ENCODE measurements around the gene ENO4.

ENO4 gene

DNA sequence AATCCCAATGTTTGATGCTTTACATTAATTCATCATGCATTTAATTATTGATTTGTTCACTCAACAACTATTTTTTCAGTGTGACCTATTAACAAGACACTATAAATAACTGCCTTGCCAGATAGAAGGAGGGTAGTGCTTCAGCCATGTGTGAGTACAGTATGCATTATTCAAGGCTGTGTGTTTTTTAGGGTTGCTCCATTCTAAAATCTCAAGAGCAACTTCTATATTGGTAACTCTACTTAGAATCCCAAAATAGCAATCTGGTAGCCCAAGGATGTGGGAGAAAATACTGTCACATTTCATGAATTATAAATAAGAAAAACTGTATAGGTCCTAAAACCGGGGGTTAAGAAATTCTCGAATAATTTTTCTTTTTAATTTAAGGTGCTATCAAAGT, 69.9 kb downstream of the ENO4 start:
- no peak overlapping the region for H3K27ac ChIP-seq (ENCODE audit: low read depth, low read length)
- no peaks in the 10 kb centered on the region for H3K9me3 ChIP-seq (ENCODE audit: insufficient read depth, low read length)

DNA sequence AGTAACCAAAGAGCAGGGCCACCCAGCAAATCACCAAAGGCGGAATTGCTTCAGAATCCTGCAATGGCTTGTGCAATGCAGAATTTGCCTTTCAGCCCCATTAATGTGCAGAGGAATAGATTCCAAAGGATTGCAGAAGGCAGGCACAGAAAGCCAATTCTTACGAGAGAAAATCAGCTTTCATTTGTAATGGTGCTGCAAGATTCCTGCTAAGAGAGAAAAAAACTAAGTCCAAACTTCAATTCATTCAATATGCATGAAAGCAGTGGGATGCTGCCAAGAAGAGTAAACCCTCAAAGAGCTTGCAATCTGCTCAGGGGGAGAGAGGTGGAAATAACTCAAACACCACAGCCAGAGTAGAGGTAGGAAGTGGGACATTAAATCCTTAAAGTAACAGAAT, 70.4 kb downstream of the ENO4 start:
- no peak overlapping the region for H3K4me3 ChIP-seq (ENCODE audit: insufficient read depth, low read length, poor library complexity, severe bottlenecking)
- no peaks in the 10 kb centered on the region for H3F3A ChIP-seq (ENCODE audit: insufficient read depth)
- no peak overlapping the region for H3K9ac ChIP-seq (ENCODE audit: low read length)
- TF ChIP-seq, protein P1, sequence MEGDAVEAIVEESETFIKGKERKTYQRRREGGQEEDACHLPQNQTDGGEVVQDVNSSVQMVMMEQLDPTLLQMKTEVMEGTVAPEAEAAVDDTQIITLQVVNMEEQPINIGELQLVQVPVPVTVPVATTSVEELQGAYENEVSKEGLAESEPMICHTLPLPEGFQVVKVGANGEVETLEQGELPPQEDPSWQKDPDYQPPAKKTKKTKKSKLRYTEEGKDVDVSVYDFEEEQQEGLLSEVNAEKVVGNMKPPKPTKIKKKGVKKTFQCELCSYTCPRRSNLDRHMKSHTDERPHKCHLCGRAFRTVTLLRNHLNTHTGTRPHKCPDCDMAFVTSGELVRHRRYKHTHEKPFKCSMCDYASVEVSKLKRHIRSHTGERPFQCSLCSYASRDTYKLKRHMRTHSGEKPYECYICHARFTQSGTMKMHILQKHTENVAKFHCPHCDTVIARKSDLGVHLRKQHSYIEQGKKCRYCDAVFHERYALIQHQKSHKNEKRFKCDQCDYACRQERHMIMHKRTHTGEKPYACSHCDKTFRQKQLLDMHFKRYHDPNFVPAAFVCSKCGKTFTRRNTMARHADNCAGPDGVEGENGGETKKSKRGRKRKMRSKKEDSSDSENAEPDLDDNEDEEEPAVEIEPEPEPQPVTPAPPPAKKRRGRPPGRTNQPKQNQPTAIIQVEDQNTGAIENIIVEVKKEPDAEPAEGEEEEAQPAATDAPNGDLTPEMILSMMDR (IDR thresholded peaks at IDR 0.05; ENCODE audit: insufficient read depth, low read length, poor library complexity, severe bottlenecking) = no peak
- no peak for TF ChIP-seq EZH2phosphoT487 (conservative IDR thresholded peaks at IDR 0.05; ENCODE audit: low read length)
- H3K27ac ChIP-seq (ENCODE audit: low read depth, low read length) = no peak overlapping the region
- no peaks in the 10 kb centered on the region for H3K36me3 ChIP-seq (ENCODE audit: low read length)
- no peak overlapping the region for H2AFZ ChIP-seq (ENCODE audit: low read depth, low read length, severe bottlenecking)
- no peaks in the 10 kb centered on the region for H3K79me2 ChIP-seq (ENCODE audit: insufficient read depth, low read length)
- H3K9me3 ChIP-seq (ENCODE audit: insufficient read depth, low read length) = no peaks in the 10 kb centered on the region
- H3K9me2 ChIP-seq (replicated peaks; ENCODE audit: insufficient read depth, low read length) = no peaks in the 10 kb centered on the region
- H4K20me1 ChIP-seq (ENCODE audit: low read depth, low read length) = no peaks in the 10 kb centered on the region
- H3K4me2 ChIP-seq (ENCODE audit: low read depth, low read length, poor library complexity, severe bottlenecking) = no peak overlapping the region
- no peaks in the 10 kb centered on the region for H3K27me3 ChIP-seq (ENCODE audit: low read length)

More for the DNA sequence above, 69.9 kb downstream of the ENO4 start:
- H2AFZ ChIP-seq (ENCODE audit: low read depth, low read length, severe bottlenecking) = no peak overlapping the region
- H4K20me1 ChIP-seq (ENCODE audit: low read depth, low read length) = no peaks in the 10 kb centered on the region
- H3K79me2 ChIP-seq (ENCODE audit: insufficient read depth, low read length) = no peaks in the 10 kb centered on the region
- no peaks in the 10 kb centered on the region for H3F3A ChIP-seq (ENCODE audit: insufficient read depth)
- no peaks in the 10 kb centered on the region for H3K36me3 ChIP-seq (ENCODE audit: low read length)
- no peaks in the 10 kb centered on the region for H3K9me2 ChIP-seq (replicated peaks; ENCODE audit: insufficient read depth, low read length)
- H3K4me2 ChIP-seq (ENCODE audit: low read depth, low read length, poor library complexity, severe bottlenecking) = no peak overlapping the region
- no peaks in the 10 kb centered on the region for H3K27me3 ChIP-seq (ENCODE audit: low read length)
- no peak overlapping the region for H3K4me3 ChIP-seq (ENCODE audit: insufficient read depth, low read length, poor library complexity, severe bottlenecking)
- no peak overlapping the region for H3K9ac ChIP-seq (ENCODE audit: low read length)
- TF ChIP-seq, protein P1 (IDR thresholded peaks at IDR 0.05; ENCODE audit: insufficient read depth, low read length, poor library complexity, severe bottlenecking) = no peak

DNA sequence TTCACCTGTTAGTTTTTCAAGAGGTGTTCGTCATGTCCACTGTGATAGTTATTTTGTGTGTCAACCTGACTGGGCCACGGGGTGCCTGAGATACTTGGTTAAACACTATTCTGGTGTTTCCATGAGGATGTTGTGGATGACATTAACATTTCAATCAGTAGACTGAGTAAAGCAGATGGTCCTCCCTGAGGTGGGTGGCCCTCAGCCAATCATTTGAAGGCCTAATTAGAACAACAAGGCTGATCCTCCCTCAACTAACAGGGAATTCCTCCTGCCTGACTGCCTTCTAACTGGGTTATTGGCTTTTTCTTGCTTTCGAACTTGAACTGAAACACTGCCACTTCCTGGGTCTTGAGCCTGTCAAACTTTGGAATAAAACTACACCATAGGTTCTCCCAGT, 75.8 kb downstream of the ENO4 start:
- H3K27me3 ChIP-seq (ENCODE audit: low read length) = no peaks in the 10 kb centered on the region
- H3K9me3 ChIP-seq (ENCODE audit: insufficient read depth, low read length) = no peaks in the 10 kb centered on the region
- H2AFZ ChIP-seq (ENCODE audit: low read depth, low read length, severe bottlenecking) = no peak overlapping the region
- H3K9ac ChIP-seq (ENCODE audit: low read length) = no peak overlapping the region
- H3K79me2 ChIP-seq (ENCODE audit: insufficient read depth, low read length) = no peaks in the 10 kb centered on the region
- no peak overlapping the region for H3K4me2 ChIP-seq (ENCODE audit: low read depth, low read length, poor library complexity, severe bottlenecking)
- H3K9me2 ChIP-seq (replicated peaks; ENCODE audit: insufficient read depth, low read length) = no peaks in the 10 kb centered on the region
- H3K36me3 ChIP-seq (ENCODE audit: low read length) = no peaks in the 10 kb centered on the region
- H3F3A ChIP-seq (ENCODE audit: insufficient read depth) = no peaks in the 10 kb centered on the region
- TF ChIP-seq EZH2phosphoT487 (conservative IDR thresholded peaks at IDR 0.05; ENCODE audit: low read length) = no peak
- no peak overlapping the region for H3K4me3 ChIP-seq (ENCODE audit: insufficient read depth, low read length, poor library complexity, severe bottlenecking)
- H4K20me1 ChIP-seq (ENCODE audit: low read depth, low read length) = no peaks in the 10 kb centered on the region
- no peak overlapping the region for H3K27ac ChIP-seq (ENCODE audit: low read depth, low read length)

DNA sequence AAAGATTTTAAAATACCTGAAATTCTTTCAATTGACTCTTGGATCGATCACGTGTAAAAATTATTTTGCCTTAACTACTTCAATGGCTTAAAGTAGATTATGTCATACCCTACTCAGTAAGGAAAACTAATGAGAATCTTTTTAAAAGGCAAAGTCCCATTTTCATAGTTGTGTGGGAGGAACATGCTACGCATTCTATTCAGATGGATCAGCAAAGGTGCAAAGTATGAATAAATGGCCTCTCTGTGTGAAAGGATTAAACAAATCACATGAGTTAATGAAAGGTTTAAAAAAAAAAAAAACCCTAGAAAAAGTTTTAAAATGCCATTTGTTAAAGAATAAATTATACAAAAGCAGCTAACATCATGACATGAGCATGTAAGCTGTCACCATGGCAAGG, 77.1 kb downstream of the ENO4 start:
- Histone ChIP-seq H3K27me3 (ENCODE audit: low read length) (no peaks in the 10 kb centered on the region), H3K36me3 (ENCODE audit: low read length) (no peaks in the 10 kb centered on the region), H3F3A (ENCODE audit: insufficient read depth) (no peaks in the 10 kb centered on the region), H3K79me2 (ENCODE audit: insufficient read depth, low read length) (no peaks in the 10 kb centered on the region), H2AFZ (ENCODE audit: low read depth, low read length, severe bottlenecking) (no peak overlapping the region), H3K4me3 (ENCODE audit: insufficient read depth, low read length, poor library complexity, severe bottlenecking) (no peak overlapping the region), H4K20me1 (ENCODE audit: low read depth, low read length) (no peaks in the 10 kb centered on the region), H3K9me2 (replicated peaks; ENCODE audit: insufficient read depth, low read length) (no peaks in the 10 kb centered on the region), H3K27ac (ENCODE audit: low read depth, low read length) (no peak overlapping the region), H3K9me3 (ENCODE audit: insufficient read depth, low read length) (no peaks in the 10 kb centered on the region), H3K9ac (ENCODE audit: low read length) (no peak overlapping the region), H3K4me2 (ENCODE audit: low read depth, low read length, poor library complexity, severe bottlenecking) (no peak overlapping the region)
- TF ChIP-seq, protein P1 (IDR thresholded peaks at IDR 0.05; ENCODE audit: insufficient read depth, low read length, poor library complexity, severe bottlenecking) = no peak
- TF ChIP-seq EZH2phosphoT487 (conservative IDR thresholded peaks at IDR 0.05; ENCODE audit: low read length) = no peak
